B cell (primary cell): ENCODE data around the gene PPP4R4. TPM values are rescaled to one million over a fixed set of nuclear protein-coding genes. Genes with fewer than 3 reads are reported as not detected.

Experiments used
- ATAC-seq: fragments of 200-7000 bp; cut with Tn5 transposase; one replicate; pipeline ENCODE4 v1.10.0; 2021; ENCODE audit warnings: low read depth, mild to moderate bottlenecking, moderate number of reproducible peaks, moderate library complexity
- CTCF ChIA-PET: fragments of 350-600 bp; sonication (Branson Sonifier 250); formaldehyde crosslinking; loops from one replicate; lab custom pipeline; 2021; ENCODE audit warnings: antibody characterized with exemption, inconsistent platforms; lab: Charles Lee
- POLR2A ChIA-PET: fragments of 350-600 bp; sonication (Branson Sonifier 250); formaldehyde crosslinking; loops from one replicate; lab custom pipeline; 2021; ENCODE audit warnings: antibody characterized with exemption; lab: Charles Lee
- DNase-seq: peaks from one replicate; pipeline ENCODE4 v3.0.0; 2013
- H2AFZ ChIP-seq: 2 replicates; pipeline ENCODE4 v1.6.1; 2012; ENCODE audit warnings: mild to moderate bottlenecking, low read depth, low read length; ENCODE audit not compliant: insufficient read depth, poor library complexity, severe bottlenecking
- H3K27ac ChIP-seq, 2 donors: 1 replicate in 1 of 2; 2 replicates in 1 of 2; pipeline ENCODE4 v1.5.1; 2012 to 2013; ENCODE audit warnings: low read length in 2 of 2, mild to moderate bottlenecking in 2 of 2, moderate library complexity in 1 of 2
- H3K27me3 ChIP-seq, 4 experiments: fragments of 200-600 bp in 1 of 4; sonication (generic) in 1 of 4; replicated peaks in 1 of 4; 1 replicate in 2 of 4; 2 replicates in 2 of 4; pipeline versions ENCODE4 v1.6.1 to v1.7.0; 2013 to 2016; ENCODE audit warnings: low read length in 3 of 4, mild to moderate bottlenecking in 2 of 4, mixed read lengths in 1 of 4, moderate library complexity in 1 of 4; ENCODE audit not compliant: insufficient read depth in 4 of 4, control insufficient read depth in 3 of 4; ENCODE audit errors: control extremely low read depth in 1 of 4
- H3K36me3 ChIP-seq, 2 experiments: replicated peaks in 1 of 2; 1 replicate in 1 of 2; 2 replicates in 1 of 2; pipeline versions ENCODE4 v1.6.1 to v1.7.1; 2013; ENCODE audit warnings: low read length in 1 of 2; ENCODE audit not compliant: insufficient read depth in 2 of 2, control insufficient read depth in 1 of 2; ENCODE audit errors: control extremely low read depth in 1 of 2, extremely low read depth in 1 of 2
- H3K4me1 ChIP-seq, 2 donors: fragments of 200-600 bp in 1 of 2; sonication (generic) in 1 of 2; 1 replicate in 1 of 2; 2 replicates in 1 of 2; pipeline versions ENCODE4 v1.5.1 to v1.6.1; 2013 to 2017; ENCODE audit warnings: low read length in 2 of 2; ENCODE audit not compliant: control insufficient read depth in 2 of 2, insufficient read depth in 2 of 2
- H3K4me2 ChIP-seq: replicated peaks from 2 replicates; pipeline ENCODE3; 2012; ENCODE audit warnings: mild to moderate bottlenecking, low read depth, low read length; ENCODE audit not compliant: poor library complexity, severe bottlenecking
- H3K4me3 ChIP-seq, 5 experiments: fragments of 200-600 bp in 1 of 5; sonication (generic) in 1 of 5; 1 replicate in 3 of 5; 2 replicates in 2 of 5; pipeline versions ENCODE4 v1.5.1 to v1.7.0; 2011 to 2016; ENCODE audit warnings: low read length in 4 of 5, mild to moderate bottlenecking in 4 of 5, low read depth in 2 of 5, control low read depth in 1 of 5, moderate library complexity in 1 of 5; ENCODE audit not compliant: insufficient read depth in 1 of 5; ENCODE audit errors: control extremely low read depth in 1 of 5, extremely low read depth in 1 of 5
- H3K79me2 ChIP-seq: fragments of 200-600 bp; sonication (generic); one replicate; pipeline ENCODE4 v1.6.0; 2016; ENCODE audit warnings: low read length; ENCODE audit not compliant: control insufficient read depth, insufficient read depth
- H3K9ac ChIP-seq: fragments of 200-600 bp; sonication (generic); 2 replicates; pipeline ENCODE4 v1.6.1; 2017; ENCODE audit warnings: mild to moderate bottlenecking, low read length, moderate library complexity
- H3K9me3 ChIP-seq, 3 donors: one replicate each; pipeline versions ENCODE4 v1.6.1 to v1.7.1; 2013; ENCODE audit warnings: low read length in 2 of 3; ENCODE audit not compliant: control insufficient read depth in 2 of 3, insufficient read depth in 1 of 3; ENCODE audit errors: control extremely low read depth in 1 of 3
- H4K20me1 ChIP-seq: 2 replicates; pipeline ENCODE4 v1.6.0; 2012; ENCODE audit warnings: mild to moderate bottlenecking, low read length; ENCODE audit not compliant: insufficient read depth, control insufficient read depth, poor library complexity, severe bottlenecking
- H3K27ac Mint-ChIP-seq: one replicate; pipeline ENCODE4 v1.8.0; 2021; ENCODE audit warnings: mixed read lengths
- H3K27me3 Mint-ChIP-seq: one replicate; pipeline ENCODE4 v1.8.0; 2021; ENCODE audit warnings: mixed read lengths
- H3K4me1 Mint-ChIP-seq: one replicate; pipeline ENCODE4 v1.8.0; 2021; ENCODE audit warnings: mixed read lengths
- H3K4me3 Mint-ChIP-seq: one replicate; pipeline ENCODE4 v1.8.0; 2021; ENCODE audit warnings: mixed read lengths
- H3K9me3 Mint-ChIP-seq: one replicate; pipeline ENCODE4 v1.8.0; 2022; ENCODE audit warnings: mixed read lengths; ENCODE audit not compliant: insufficient read depth
- EZH2 ChIP-seq: IDR thresholded peaks from 2 replicates; pipeline ENCODE4 v1.6.1; 2012; ENCODE audit warnings: borderline replicate concordance, low read depth, mild to moderate bottlenecking, moderate library complexity, low read length; ENCODE audit not compliant: insufficient read depth, poor library complexity, severe bottlenecking
- WGBS: methylation state at CpG from one replicate; pipeline ENCODE4 v1.1.5; 2013; ENCODE audit warnings: missing lambda C conversion rate; ENCODE audit not compliant: insufficient coverage; 5-methylcytosine and 5-hydroxymethylcytosine counted together
- intact Hi-C: fragments of 100-400 bp; cut with micrococcal nuclease; formaldehyde crosslinking; loops from one replicate; pipeline ENCODE4 v1.10.0; 2022
- polyA plus RNA-seq: library from polyadenylated mRNA; depleted of rRNA; stranded (reverse); fragments of >200 nt; gene quantifications from 2 replicates; pipeline ENCODE4 v1.2.3, GENCODE V29; 2012
- total RNA-seq, 2 donors: library from RNA; stranded (reverse); fragments of 120-200 nt in 1 of 2; gene quantifications; 1 replicate in 1 of 2; 2 replicates in 1 of 2; pipeline versions ENCODE4 v1.2.3 to v1.2.4, GENCODE V29; 2013 to 2022
- TF ChIP-seq, protein P1 (sequence below): fragments of 200-600 bp; IDR thresholded peaks from one replicate; pipeline ENCODE4 v1.8.0; 2022; ENCODE audit warnings: antibody characterized with exemption, mild to moderate bottlenecking

PPP4R4 gene
- total and polyA plus RNA-seq, 2 donors (not counting 1 experiment from before 2014, with no cell fraction given), result not detected

DNA sequence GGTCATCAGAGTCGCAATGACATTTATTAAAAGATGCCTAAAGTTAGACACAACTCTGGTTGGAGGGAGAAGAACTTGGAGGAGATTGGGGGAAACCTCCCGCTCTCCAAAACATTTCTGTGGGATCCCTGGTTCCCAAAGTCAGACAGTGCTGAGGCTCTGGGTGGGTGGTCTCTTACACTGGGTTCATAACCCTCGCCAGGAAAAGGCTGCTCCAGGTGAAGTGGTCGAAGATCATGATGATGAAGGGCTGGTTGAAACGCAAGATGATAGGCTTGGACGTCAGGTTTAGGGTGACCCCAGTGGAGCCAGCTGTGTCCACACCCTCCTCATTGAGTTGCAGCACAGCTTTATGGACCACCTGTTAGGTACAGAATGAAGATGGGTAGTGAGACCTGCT is 130.1 kb downstream of the PPP4R4 start:
- Histone ChIP-seq H3K79me2 (no peaks in the 10 kb centered on the region), H3K4me3 (no peak overlapping the region), H2AFZ (no peak overlapping the region), H4K20me1 (no peaks in the 10 kb centered on the region), H3K4me2 (no peak overlapping the region), H3K4me1 (no peaks in the 10 kb centered on the region), H3K9me3 (peaks cover 0 to 26% (median 11%) of the 10 kb centered on the region in 3 donors), H3K36me3 (no peaks in the 10 kb centered on the region), H3K27ac (no peak overlapping the region), H3K27me3 (peaks cover 0 to 4% (median 0%) of the 10 kb centered on the region in 4 experiments), H3K9ac (no peak overlapping the region)
- 89% methylated on average over 4 of the region's 6 CpGs for WGBS
- intact Hi-C loops, result no loop called here
- Mint-ChIP-seq H3K9me3 (peaks cover 11% of the 10 kb centered on the region), H3K4me3 (no peak overlapping the region), H3K4me1 (no peaks in the 10 kb centered on the region), H3K27me3 (peaks cover 4% of the 10 kb centered on the region), H3K27ac (no peak overlapping the region)
- no peak for TF ChIP-seq EZH2
- TF ChIP-seq, protein P1, sequence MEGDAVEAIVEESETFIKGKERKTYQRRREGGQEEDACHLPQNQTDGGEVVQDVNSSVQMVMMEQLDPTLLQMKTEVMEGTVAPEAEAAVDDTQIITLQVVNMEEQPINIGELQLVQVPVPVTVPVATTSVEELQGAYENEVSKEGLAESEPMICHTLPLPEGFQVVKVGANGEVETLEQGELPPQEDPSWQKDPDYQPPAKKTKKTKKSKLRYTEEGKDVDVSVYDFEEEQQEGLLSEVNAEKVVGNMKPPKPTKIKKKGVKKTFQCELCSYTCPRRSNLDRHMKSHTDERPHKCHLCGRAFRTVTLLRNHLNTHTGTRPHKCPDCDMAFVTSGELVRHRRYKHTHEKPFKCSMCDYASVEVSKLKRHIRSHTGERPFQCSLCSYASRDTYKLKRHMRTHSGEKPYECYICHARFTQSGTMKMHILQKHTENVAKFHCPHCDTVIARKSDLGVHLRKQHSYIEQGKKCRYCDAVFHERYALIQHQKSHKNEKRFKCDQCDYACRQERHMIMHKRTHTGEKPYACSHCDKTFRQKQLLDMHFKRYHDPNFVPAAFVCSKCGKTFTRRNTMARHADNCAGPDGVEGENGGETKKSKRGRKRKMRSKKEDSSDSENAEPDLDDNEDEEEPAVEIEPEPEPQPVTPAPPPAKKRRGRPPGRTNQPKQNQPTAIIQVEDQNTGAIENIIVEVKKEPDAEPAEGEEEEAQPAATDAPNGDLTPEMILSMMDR, result no peak
- ChIA-PET POLR2A (no interaction called here), CTCF (no interaction called here)
- no peak for ATAC-seq
- no peak for DNase-seq

DNA sequence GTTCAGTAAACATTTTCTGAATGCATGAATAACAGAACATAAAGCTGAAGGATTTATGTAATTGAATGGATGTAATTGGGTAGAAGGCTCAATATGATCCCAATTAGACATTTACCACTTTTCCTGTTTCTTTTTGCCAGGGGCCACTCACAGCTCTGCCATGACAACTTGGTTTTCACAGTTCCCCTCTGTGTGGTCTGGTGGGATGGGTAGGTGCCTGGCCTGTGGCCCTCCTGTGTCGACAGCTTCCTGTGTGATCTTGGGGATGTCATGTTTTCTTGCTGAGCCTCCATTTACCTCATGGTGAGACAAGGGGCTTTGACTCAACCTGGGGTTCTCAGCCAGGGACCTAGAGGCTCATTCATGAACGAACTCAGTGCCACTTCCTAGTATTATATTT is 131.5 kb downstream of the PPP4R4 start:
- Mint-ChIP-seq H3K27me3 (peaks cover 4% of the 10 kb centered on the region), H3K4me3 (no peak overlapping the region), H3K27ac (no peak overlapping the region), H3K4me1 (no peaks in the 10 kb centered on the region), H3K9me3 (peaks cover 11% of the 10 kb centered on the region)
- TF ChIP-seq, protein P1, result no peak
- TF ChIP-seq EZH2, result no peak
- H2AFZ ChIP-seq, result no peak overlapping the region
- H3K4me1 ChIP-seq, result no peaks in the 10 kb centered on the region
- H3K27me3 ChIP-seq, result peaks cover 0 to 4% (median 0%) of the 10 kb centered on the region in 4 experiments
- H3K4me2 ChIP-seq, result no peak overlapping the region
- no peaks in the 10 kb centered on the region for H3K36me3 ChIP-seq
- intact Hi-C loops, result no loop called here
- H3K79me2 ChIP-seq, result no peaks in the 10 kb centered on the region
- H3K9me3 ChIP-seq, result peaks cover 0 to 29% (median 11%) of the 10 kb centered on the region in 3 donors
- H3K4me3 ChIP-seq, result no peak overlapping the region
- CTCF ChIA-PET, result no interaction called here
- no peak overlapping the region for H3K9ac ChIP-seq
- DNase-seq, result no peak
- no peak overlapping the region for H3K27ac ChIP-seq
- POLR2A ChIA-PET, result no interaction called here
- H4K20me1 ChIP-seq, result no peaks in the 10 kb centered on the region
- ATAC-seq, result no peak
- WGBS, result no CpG with 5 or more reads among the region's 2 CpGs
